BLaER1 treated with 17β-estradiol and CSF1 and Interleukin-3, amounts not matched to agents 10 nM and 100 nM (cell line): ENCODE measurements around the gene CNTLN.
A peak's percentile ranks its signal among the peaks of the same experiment; 100 is the strongest.

Experiments
- H3K27ac ChIP-seq, 11 experiments: shearing (Covaris generic); formaldehyde crosslinking; 2 replicates each; pipeline ENCODE4 v1.8.1; 2022
- H3K27me3 ChIP-seq, 11 experiments: shearing (Covaris generic); formaldehyde crosslinking; 2 replicates each; pipeline ENCODE4 v1.8.1; 2022
- H3K36me3 ChIP-seq, 11 experiments: shearing (Covaris generic); formaldehyde crosslinking; 2 replicates each; pipeline ENCODE4 v1.8.1; 2022
- H3K4me1 ChIP-seq, 10 experiments: shearing (Covaris generic); formaldehyde crosslinking; 2 replicates each; pipeline ENCODE4 v1.8.1; 2022
- H3K4me2 ChIP-seq, 11 experiments: shearing (Covaris generic); formaldehyde crosslinking; 2 replicates each; pipeline ENCODE4 v1.8.1; 2022
- H3K4me3 ChIP-seq, 10 experiments: shearing (Covaris generic); formaldehyde crosslinking; 2 replicates each; pipeline ENCODE4 v1.8.1; 2022
- H3K9ac ChIP-seq, 11 experiments: shearing (Covaris generic); formaldehyde crosslinking; 2 replicates each; pipeline ENCODE4 v1.8.1; 2022
- H3K9me3 ChIP-seq, 11 experiments: shearing (Covaris generic); formaldehyde crosslinking; replicated peaks in 1 of 11; 2 replicates each; pipeline ENCODE4 v1.8.1; 2022
- H4K20me1 ChIP-seq, 11 experiments: shearing (Covaris generic); formaldehyde crosslinking; 2 replicates each; pipeline ENCODE4 v1.8.1; 2022
- Cebpa-rat ChIP-seq, 11 experiments: shearing (Covaris generic); IDR thresholded peaks; 2 replicates each; pipeline ENCODE4 v1.8.1; 2022

The CNTLN gene

GRCh38 chr9:17315341-17315740 is 180.5 kb downstream of the CNTLN start:
- Histone ChIP-seq H3K4me1 (no peaks in the 10 kb centered on the region), H3K9me3 (0 out of 22 replicates have a peak, but pooled peaks cover 0 to 5% (median 0%) of the 10 kb centered on the region in 11 experiments), H3K4me2 (no peak overlapping the region), H3K27me3 (no peaks in the 10 kb centered on the region), H3K9ac (no peak overlapping the region), H4K20me1 (no peaks in the 10 kb centered on the region), H3K4me3 (no peak overlapping the region), H3K27ac (no peak overlapping the region), H3K36me3 (no peaks in the 10 kb centered on the region; a peak in 1 of 22 replicates)
- TF ChIP-seq Cebpa-rat (IDR thresholded peaks at IDR 0.05): no peak

GRCh38 chr9:17318821-17319320 is 184.0 kb downstream of the CNTLN start:
- no peaks in the 10 kb centered on the region for H3K27me3 ChIP-seq

GRCh38 chr9:17319864-17320263 is 185.0 kb downstream of the CNTLN start:
- Histone ChIP-seq H3K4me2 (no peak overlapping the region), H3K4me1 (no peaks in the 10 kb centered on the region), H3K27me3 (no peaks in the 10 kb centered on the region), H3K36me3 (no peaks in the 10 kb centered on the region), H4K20me1 (no peaks in the 10 kb centered on the region), H3K9ac (no peak overlapping the region), H3K4me3 (no peak overlapping the region), H3K27ac (no peak overlapping the region), H3K9me3 (no peaks in the 10 kb centered on the region)
- no peak for TF ChIP-seq Cebpa-rat (IDR thresholded peaks at IDR 0.05)

More at GRCh38 chr9:17318821-17319320, 184.0 kb downstream of the CNTLN start:
- Histone ChIP-seq H3K27ac (no peak overlapping the region), H4K20me1 (no peaks in the 10 kb centered on the region), H3K4me3 (no peak overlapping the region), H3K9me3 (no peaks in the 10 kb centered on the region), H3K4me1 (no peaks in the 10 kb centered on the region), H3K9ac (no peak overlapping the region), H3K36me3 (no peaks in the 10 kb centered on the region), H3K4me2 (no peak overlapping the region)
- no peak for TF ChIP-seq Cebpa-rat (IDR thresholded peaks at IDR 0.05)

GRCh38 chr9:17322882-17323864 is 188.3 kb downstream of the CNTLN start:
- no peak for TF ChIP-seq Cebpa-rat (IDR thresholded peaks at IDR 0.05)
- Histone ChIP-seq H3K4me3 (no peak overlapping the region), H4K20me1 (no peaks in the 10 kb centered on the region), H3K36me3 (no peaks in the 10 kb centered on the region), H3K4me1 (no peaks in the 10 kb centered on the region), H3K4me2 (no peak overlapping the region), H3K27ac (no peak overlapping the region), H3K9ac (no peak overlapping the region), H3K27me3 (no peaks in the 10 kb centered on the region), H3K9me3 (no peaks in the 10 kb centered on the region)

GRCh38 chr9:17328331-17328730 is 193.5 kb downstream of the CNTLN start:
- Histone ChIP-seq H4K20me1 (no peaks in the 10 kb centered on the region), H3K9ac (no peak overlapping the region), H3K27me3 (no peaks in the 10 kb centered on the region), H3K36me3 (no peaks in the 10 kb centered on the region), H3K4me2 (no peak overlapping the region), H3K9me3 (no peaks in the 10 kb centered on the region), H3K4me3 (no peak overlapping the region), H3K27ac (no peak overlapping the region), H3K4me1 (no peaks in the 10 kb centered on the region)
- no peak for TF ChIP-seq Cebpa-rat (IDR thresholded peaks at IDR 0.05)

GRCh38 chr9:17330097-17330496 is 195.3 kb downstream of the CNTLN start:
- no peak for TF ChIP-seq Cebpa-rat (IDR thresholded peaks at IDR 0.05)
- no peak overlapping the region for H3K4me2 ChIP-seq
- peaks cover 0 to 9% (median 0%) of the 10 kb centered on the region in 11 experiments; a peak in 6 of 22 replicates for H3K36me3 ChIP-seq
- H4K20me1 ChIP-seq: no peaks in the 10 kb centered on the region
- no peak overlapping the region for H3K27ac ChIP-seq
- H3K9me3 ChIP-seq: no peaks in the 10 kb centered on the region
- H3K9ac ChIP-seq: no peak overlapping the region
- H3K4me3 ChIP-seq: no peak overlapping the region
- no peaks in the 10 kb centered on the region for H3K27me3 ChIP-seq
- H3K4me1 ChIP-seq: no peaks in the 10 kb centered on the region

GRCh38 chr9:17332115-17332514 is 197.3 kb downstream of the CNTLN start:
- H3K9ac ChIP-seq: no peak overlapping the region
- peaks cover 0 to 9% (median 0%) of the 10 kb centered on the region in 11 experiments; a peak in 7 of 22 replicates for H3K36me3 ChIP-seq
- no peak overlapping the region for H3K4me2 ChIP-seq
- no peak for TF ChIP-seq Cebpa-rat (IDR thresholded peaks at IDR 0.05)
- no peak overlapping the region for H3K4me3 ChIP-seq
- no peaks in the 10 kb centered on the region for H3K9me3 ChIP-seq
- no peaks in the 10 kb centered on the region for H3K27me3 ChIP-seq
- no peaks in the 10 kb centered on the region for H4K20me1 ChIP-seq
- no peaks in the 10 kb centered on the region for H3K4me1 ChIP-seq
- H3K27ac ChIP-seq: no peak overlapping the region

GRCh38 chr9:17339156-17339555 is 204.3 kb downstream of the CNTLN start:
- H3K4me2 ChIP-seq: no peak overlapping the region

GRCh38 chr9:17342696-17343095 is 207.9 kb downstream of the CNTLN start:
- H3K9ac ChIP-seq: no peak overlapping the region
- H3K4me3 ChIP-seq: no peak overlapping the region
- H3K4me2 ChIP-seq: no peak overlapping the region
- H3K4me1 ChIP-seq: no peaks in the 10 kb centered on the region
- H4K20me1 ChIP-seq: no peaks in the 10 kb centered on the region
- TF ChIP-seq Cebpa-rat (IDR thresholded peaks at IDR 0.05): 0 out of 22 replicates have a peak, but pooled peaks of 1 of the 11 experiments have one; percentile 13
- peaks cover 4 to 33% (median 15%) of the 10 kb centered on the region in 11 experiments; a peak in 21 of 22 replicates for H3K36me3 ChIP-seq
- no peaks in the 10 kb centered on the region for H3K27me3 ChIP-seq
- H3K27ac ChIP-seq: no peak overlapping the region
- no peaks in the 10 kb centered on the region for H3K9me3 ChIP-seq

More at GRCh38 chr9:17339156-17339555, 204.3 kb downstream of the CNTLN start:
- Histone ChIP-seq H3K36me3 (peaks cover 0 to 23% (median 11%) of the 10 kb centered on the region in 11 experiments; a peak in 15 of 22 replicates), H3K9ac (no peak overlapping the region), H3K9me3 (no peaks in the 10 kb centered on the region), H3K27ac (no peak overlapping the region), H3K27me3 (no peaks in the 10 kb centered on the region), H3K4me3 (no peak overlapping the region), H4K20me1 (no peaks in the 10 kb centered on the region), H3K4me1 (no peaks in the 10 kb centered on the region)
- TF ChIP-seq Cebpa-rat (IDR thresholded peaks at IDR 0.05): no peak
